IMR-90 (cell line): ENCODE measurements around the gene TUBGCP2. TPM values are rescaled to one million over a fixed set of nuclear protein-coding genes. Genes with fewer than 3 reads are reported as not detected.

ENCODE experiments used
- ATAC-seq: fragments of 200-7000 bp; cut with Tn5 transposase; 2 replicates; pipeline ENCODE4 v1.9.1; 2020; ENCODE audit warnings: low read depth, mild to moderate bottlenecking, moderate library complexity
- BruUV-seq: library from RNA; stranded (reverse); fragments of 400-500 nt; replicated peaks from 2 replicates; lab custom pipeline; 2021; lab: Mats Ljungman, UMichigan
- CTCF ChIA-PET: fragments of 300-600 bp; formaldehyde crosslinking; extraction: SDS; loops from one replicate; lab custom pipeline; 2021; ENCODE audit warnings: antibody characterized with exemption; lab: Yijun Ruan, JAX
- POLR2A ChIA-PET: fragments of 300-600 bp; sonication (Branson Sonifier 250); formaldehyde crosslinking; loops from one replicate; lab custom pipeline; 2022; ENCODE audit warnings: antibody characterized with exemption; ENCODE audit not compliant: unreplicated experiment; lab: Charles Lee
- DNase-seq: peaks from one replicate; pipeline ENCODE4 v3.0.0; 2013
- H2AFZ ChIP-seq: replicated peaks from 2 replicates; pipeline ENCODE3; 2013; ENCODE audit warnings: low read length, mild to moderate bottlenecking; ENCODE audit not compliant: poor library complexity
- H2AK5ac ChIP-seq: 2 replicates; pipeline ENCODE4 v1.6.1; 2013; ENCODE audit warnings: low read depth, low read length, inconsistent platforms
- H2AK9ac ChIP-seq: replicated peaks from 2 replicates; pipeline ENCODE3; 2013; ENCODE audit warnings: mild to moderate bottlenecking, low read depth, low read length, moderate library complexity; ENCODE audit not compliant: poor library complexity
- H2BK120ac ChIP-seq: 2 replicates; pipeline ENCODE4 v1.6.1; 2013; ENCODE audit warnings: low read depth, low read length, inconsistent platforms
- H2BK15ac ChIP-seq: 3 replicates; pipeline ENCODE4 v1.6.1; 2013; ENCODE audit warnings: low read depth, low read length, inconsistent platforms
- H2BK20ac ChIP-seq: 2 replicates; pipeline ENCODE4 v1.6.1; 2013; ENCODE audit warnings: low read depth, mild to moderate bottlenecking, inconsistent platforms, low read length, moderate library complexity
- H2BK5ac ChIP-seq: 2 replicates; pipeline ENCODE4 v1.6.1; 2013; ENCODE audit warnings: mild to moderate bottlenecking, low read depth, low read length, inconsistent platforms; ENCODE audit not compliant: poor library complexity, severe bottlenecking
- H3K14ac ChIP-seq: replicated peaks from 2 replicates; pipeline ENCODE4 v1.6.1; 2013; ENCODE audit warnings: low read depth, low read length, inconsistent platforms
- H3K18ac ChIP-seq: 2 replicates; pipeline ENCODE4 v1.6.1; 2013; ENCODE audit warnings: low read depth, low read length, control low read depth
- H3K23ac ChIP-seq: 2 replicates; pipeline ENCODE4 v1.6.1; 2013; ENCODE audit warnings: low read depth, low read length, inconsistent platforms
- H3K27ac ChIP-seq: 2 replicates; pipeline ENCODE4 v1.5.1; 2013; ENCODE audit warnings: mild to moderate bottlenecking, control low read depth, low read length; ENCODE audit not compliant: insufficient read depth
- H3K27me3 ChIP-seq: 2 replicates; pipeline ENCODE4 v1.6.1; 2013; ENCODE audit warnings: low read length; ENCODE audit not compliant: control insufficient read depth, insufficient read depth
- H3K36me3 ChIP-seq: 2 replicates; pipeline ENCODE4 v1.6.1; 2013; ENCODE audit warnings: low read length, mixed read lengths; ENCODE audit not compliant: control insufficient read depth, insufficient read depth
- H3K4ac ChIP-seq: 2 replicates; pipeline ENCODE4 v1.6.1; 2013; ENCODE audit warnings: low read depth, low read length, inconsistent platforms
- H3K4me1 ChIP-seq: 2 replicates; pipeline ENCODE4 v1.6.1; 2013; ENCODE audit warnings: low read length, mixed read lengths; ENCODE audit not compliant: control insufficient read depth, insufficient read depth
- H3K4me2 ChIP-seq: 2 replicates; pipeline ENCODE4 v1.6.1; 2013; ENCODE audit warnings: low read depth, mild to moderate bottlenecking, control low read depth, low read length, moderate library complexity
- H3K4me3 ChIP-seq: 2 replicates; pipeline ENCODE4 v1.5.1; 2013; ENCODE audit warnings: low read depth, mild to moderate bottlenecking, control low read depth, low read length, moderate library complexity; ENCODE audit not compliant: insufficient read depth
- H3K56ac ChIP-seq: 2 replicates; pipeline ENCODE4 v1.6.1; 2013; ENCODE audit warnings: low read length, inconsistent platforms; ENCODE audit not compliant: insufficient read depth; ENCODE audit errors: extremely low read depth
- H3K79me1 ChIP-seq, 2 experiments: 2 replicates each; pipeline ENCODE4 v1.6.1; 2013; ENCODE audit warnings: low read length in 2 of 2, inconsistent platforms in 1 of 2, low read depth in 1 of 2
- H3K9ac ChIP-seq: 2 replicates; pipeline ENCODE4 v1.6.1; 2013; ENCODE audit warnings: low read depth, low read length, control low read depth
- H3K9me1 ChIP-seq: 2 replicates; pipeline ENCODE4 v1.6.1; 2013; ENCODE audit warnings: low read length, inconsistent platforms; ENCODE audit not compliant: insufficient read depth
- H3K9me3 ChIP-seq: 2 replicates; pipeline ENCODE4 v1.6.1; 2013; ENCODE audit warnings: low read length; ENCODE audit not compliant: control insufficient read depth, insufficient read depth
- H4K20me1 ChIP-seq: 2 replicates; pipeline ENCODE4 v1.6.1; 2013; ENCODE audit warnings: low read length, inconsistent platforms; ENCODE audit not compliant: insufficient read depth
- H4K5ac ChIP-seq: 2 replicates; pipeline ENCODE4 v1.6.1; 2013; ENCODE audit warnings: mild to moderate bottlenecking, low read depth, low read length, control low read depth
- H4K8ac ChIP-seq, 2 experiments: 2 replicates each; pipeline ENCODE4 v1.6.1; 2013; ENCODE audit warnings: low read depth in 2 of 2, low read length in 2 of 2, control low read depth in 1 of 2, inconsistent platforms in 1 of 2
- H4K91ac ChIP-seq: 2 replicates; pipeline ENCODE4 v1.6.1; 2013; ENCODE audit warnings: low read depth, low read length, inconsistent platforms; ENCODE audit not compliant: insufficient read depth
- CEBPB ChIP-seq: IDR thresholded peaks from 2 replicates; pipeline ENCODE4 v1.6.1; 2012; ENCODE audit warnings: low read depth, low read length, improper control_type of control experiment
- FOS ChIP-seq: fragments of 150-350 bp; IDR thresholded peaks from 2 replicates; pipeline ENCODE4 v1.6.1; 2016; ENCODE audit warnings: low read depth, low read length
- MAFK ChIP-seq: IDR thresholded peaks from 2 replicates; pipeline ENCODE4 v1.6.1; 2012; ENCODE audit warnings: low read depth, low read length, improper control_type of control experiment
- NFE2L2 ChIP-seq: fragments of 150-350 bp; IDR thresholded peaks from 2 replicates; pipeline ENCODE4 v1.6.1; 2016; ENCODE audit warnings: low read depth, mild to moderate bottlenecking, low read length
- RFX5 ChIP-seq: IDR thresholded peaks from 2 replicates; pipeline ENCODE4 v1.8.0; 2012; ENCODE audit warnings: low read depth, mild to moderate bottlenecking, low read length, moderate library complexity
- SMC3 ChIP-seq: fragments of 150-350 bp; IDR thresholded peaks from 2 replicates; pipeline ENCODE4 v1.6.1; 2016; ENCODE audit warnings: low read depth, mild to moderate bottlenecking, antibody characterized with exemption, low read length, moderate library complexity
- WGBS, 2 experiments: methylation state at CpG; one replicate each; pipeline versions ENCODE4 v1.1.5 to v1.1.7; 2013; ENCODE audit warnings: missing lambda C conversion rate in 2 of 2; ENCODE audit not compliant: insufficient read length in 1 of 2; ENCODE audit errors: extremely low coverage in 2 of 2; 5-methylcytosine and 5-hydroxymethylcytosine counted together
- dilution Hi-C: fragments of 300-500 bp; cut with HindIII; formaldehyde crosslinking; loops from one replicate; pipeline ENCODE4 v1.14.3; 2018; ENCODE audit warnings: low sequenced_read_pairs; ENCODE audit not compliant: unreplicated experiment
- in situ Hi-C: fragments of 300-500 bp; cut with MboI; formaldehyde crosslinking; loops from 3 replicates; pipeline ENCODE4 v1.14.3; 2019; ENCODE audit warnings: low sequenced_read_pairs, inconsistent platforms, mixed read lengths
- intact Hi-C: fragments of 100-400 bp; cut with micrococcal nuclease; formaldehyde crosslinking; loops from 2 replicates; pipeline ENCODE4 v1.10.0; 2022
- polyA plus RNA-seq, 3 experiments: library from polyadenylated mRNA; depleted of rRNA; stranded (reverse); fragments of >200 nt; gene quantifications; 2 replicates each; pipeline ENCODE4 v1.2.3, GENCODE V29; 2012; ENCODE audit warnings: low replicate concordance in 1 of 3
- total RNA-seq: library from RNA; depleted of rRNA; stranded (reverse); fragments of >200 nt; gene quantifications from 2 replicates; pipeline ENCODE4 v1.2.3, GENCODE V29; 2012

Gene TUBGCP2
- total and polyA plus RNA-seq, 2 of the 4 experiments (the other 2 are of a cell fraction) = 48.1 to 72.6 TPM

DNA sequence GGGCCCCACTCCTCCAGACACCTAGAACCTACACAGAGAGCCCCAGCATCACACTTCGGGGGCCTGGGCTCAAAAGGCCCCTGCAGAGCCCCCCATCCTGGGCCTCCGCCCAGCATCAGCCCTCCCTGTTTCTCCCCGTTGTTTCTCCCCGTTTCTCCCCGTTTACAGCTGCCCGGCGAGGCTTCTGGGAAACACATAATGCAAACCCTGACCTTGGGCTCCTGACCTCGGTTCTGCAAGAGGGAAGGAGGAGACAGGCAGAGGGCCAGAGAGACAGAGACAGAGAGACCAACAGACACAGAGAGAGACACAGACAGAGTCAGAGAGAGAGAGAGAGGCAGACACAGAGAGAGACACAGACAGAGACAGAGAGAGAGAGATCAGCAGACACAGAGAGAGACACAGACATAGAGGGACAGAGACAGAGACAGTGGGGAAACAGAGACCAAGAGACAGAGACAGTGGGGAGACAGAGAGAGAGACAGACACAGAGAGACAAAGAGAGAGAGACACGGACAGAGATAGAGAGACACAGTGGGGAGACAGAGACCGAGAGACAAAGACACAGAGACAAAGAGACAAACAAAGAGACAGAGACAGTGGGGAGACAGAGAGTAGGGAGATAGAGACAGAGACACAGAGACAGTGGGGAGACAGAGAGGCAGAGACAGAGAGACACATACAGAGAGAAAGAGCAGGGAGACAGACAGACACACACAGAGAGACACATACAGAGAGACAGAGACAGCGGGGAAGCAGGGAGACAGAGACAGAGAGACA is 58.5 kb downstream of the TUBGCP2 start:
- no peak overlapping the region for H2BK20ac ChIP-seq
- no peak overlapping the region for H3K4me2 ChIP-seq
- TF ChIP-seq CEBPB (no peak), RFX5 (no peak), SMC3 (no peak), FOS (no peak), NFE2L2 (no peak), MAFK (no peak)
- no peak overlapping the region for H2AK9ac ChIP-seq
- 80% methylated on average over 1 of the region's 11 CpGs; no CpG with 5 or more reads in 1 of the 2 experiments for WGBS, 2 experiments
- H3K9me3 ChIP-seq = no peaks in the 10 kb centered on the region
- no peak overlapping the region for H4K91ac ChIP-seq
- in situ Hi-C loops (loop anchor here (25.0 kb wide), 1 partner anchor 588 kb away; no protein-coding TSS in a partner anchor), dilution Hi-C loops (no loop called here), intact Hi-C loops (no loop called here)
- H3K4me1 ChIP-seq = no peaks in the 10 kb centered on the region
- no peak overlapping the region for H4K5ac ChIP-seq
- ChIA-PET CTCF (no interaction called here), POLR2A (no interaction called here)
- no peak overlapping the region for H2AK5ac ChIP-seq
- H3K79me1 ChIP-seq = no peaks in the 10 kb centered on the region
- no peak overlapping the region for H3K27ac ChIP-seq
- H4K20me1 ChIP-seq = no peaks in the 10 kb centered on the region
- H3K56ac ChIP-seq = no peak overlapping the region
- H3K9me1 ChIP-seq = no peaks in the 10 kb centered on the region
- H3K9ac ChIP-seq = no peak overlapping the region
- no peak overlapping the region for H2BK15ac ChIP-seq
- H3K14ac ChIP-seq = no peak overlapping the region
- no peak for ATAC-seq
- H2AFZ ChIP-seq = no peak overlapping the region
- no peak for DNase-seq
- peaks cover 14% of the 10 kb centered on the region for H3K27me3 ChIP-seq
- no peaks in the 10 kb centered on the region for H3K36me3 ChIP-seq
- H4K8ac ChIP-seq = no peak overlapping the region
- H3K4ac ChIP-seq = no peak overlapping the region
- no peak overlapping the region for H3K4me3 ChIP-seq
- H3K23ac ChIP-seq = no peak overlapping the region
- no peak overlapping the region for H2BK120ac ChIP-seq
- H3K18ac ChIP-seq = no peak overlapping the region
- no peak overlapping the region for H2BK5ac ChIP-seq
- no TSS peak for BruUV-seq
